Measurements from ENCODE around the gene CARD8.

DNA sequence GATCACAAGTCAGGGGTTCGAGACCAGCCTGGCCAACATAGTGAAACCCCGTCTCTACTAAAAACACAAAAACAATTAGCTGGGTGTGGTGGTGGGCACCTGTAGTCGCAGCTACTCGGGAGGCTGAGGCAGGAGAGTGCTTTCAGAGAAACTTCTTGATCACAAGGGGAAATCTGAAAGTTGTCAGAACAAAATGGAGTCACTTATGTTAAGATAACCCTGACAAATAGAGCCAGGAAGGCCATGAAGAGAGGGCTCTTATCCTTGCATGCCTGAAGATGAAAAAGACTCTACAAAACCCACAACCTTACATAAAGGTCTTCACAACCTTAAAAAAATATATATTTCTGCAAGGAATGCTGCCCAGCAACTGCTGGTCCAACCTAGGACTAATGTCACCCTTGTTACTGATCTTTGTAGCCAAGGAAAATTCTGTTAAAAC is 1.2 kb downstream of the CARD8 start:
- no peak for TF ChIP-seq CTCF (conservative IDR thresholded peaks at IDR 0.05 in 1 of 2, IDR thresholded peaks at IDR 0.05 in 1 of 2; ENCODE audit: extremely low read depth in 1 of 2, insufficient read depth in 1 of 2, low read depth in 1 of 2, low read length in 2 of 2)
- no peak for TF ChIP-seq EZH2 (IDR thresholded peaks at IDR 0.05; ENCODE audit: borderline replicate concordance, low read length)

All from mammary epithelial cell (primary cell).